Prostate gland (tissue), 2 donors: ENCODE results near the gene GRIN2A.

Experiments used
- CTCF ChIP-seq, 4 experiments: fragments of 200-600 bp in 2 of 4; fragments of 450-650 bp in 2 of 4; sonication (generic) in 2 of 4; IDR thresholded peaks; 1 replicate in 3 of 4; 2 replicates in 1 of 4; pipeline ENCODE4 v1.5.1; 2016 to 2019; ENCODE audit warnings: antibody characterized with exemption in 4 of 4, mild to moderate bottlenecking in 2 of 4, moderate library complexity in 2 of 4
- POLR2A ChIP-seq: fragments of 450-650 bp; IDR thresholded peaks from one replicate; pipeline ENCODE4 v1.6.1; 2016; ENCODE audit warnings: antibody characterized with exemption, mild to moderate bottlenecking

- TF ChIP-seq CTCF (IDR thresholded peaks at IDR 0.05) = no peak
- no peak for TF ChIP-seq POLR2A
Measured at GRCh38 chr16:10225653-10226052, 43.4 kb upstream of the GRIN2A start.
